Neural progenitor cell (in vitro differentiated cells): ENCODE measurements around the gene SYNM.

Source experiments
- EZH2 ChIP-seq: fragments of 200-600 bp; sonication (generic); IDR thresholded peaks from 2 replicates; pipeline ENCODE4 v1.6.1; 2017; ENCODE audit warnings: antibody characterized with exemption, mild to moderate bottlenecking, moderate library complexity
- TF ChIP-seq, protein P1 (sequence below): fragments of 200-600 bp; sonication (generic); IDR thresholded peaks from 2 replicates; pipeline ENCODE4 v1.5.1; 2017; ENCODE audit warnings: antibody characterized with exemption, mild to moderate bottlenecking

DNA sequence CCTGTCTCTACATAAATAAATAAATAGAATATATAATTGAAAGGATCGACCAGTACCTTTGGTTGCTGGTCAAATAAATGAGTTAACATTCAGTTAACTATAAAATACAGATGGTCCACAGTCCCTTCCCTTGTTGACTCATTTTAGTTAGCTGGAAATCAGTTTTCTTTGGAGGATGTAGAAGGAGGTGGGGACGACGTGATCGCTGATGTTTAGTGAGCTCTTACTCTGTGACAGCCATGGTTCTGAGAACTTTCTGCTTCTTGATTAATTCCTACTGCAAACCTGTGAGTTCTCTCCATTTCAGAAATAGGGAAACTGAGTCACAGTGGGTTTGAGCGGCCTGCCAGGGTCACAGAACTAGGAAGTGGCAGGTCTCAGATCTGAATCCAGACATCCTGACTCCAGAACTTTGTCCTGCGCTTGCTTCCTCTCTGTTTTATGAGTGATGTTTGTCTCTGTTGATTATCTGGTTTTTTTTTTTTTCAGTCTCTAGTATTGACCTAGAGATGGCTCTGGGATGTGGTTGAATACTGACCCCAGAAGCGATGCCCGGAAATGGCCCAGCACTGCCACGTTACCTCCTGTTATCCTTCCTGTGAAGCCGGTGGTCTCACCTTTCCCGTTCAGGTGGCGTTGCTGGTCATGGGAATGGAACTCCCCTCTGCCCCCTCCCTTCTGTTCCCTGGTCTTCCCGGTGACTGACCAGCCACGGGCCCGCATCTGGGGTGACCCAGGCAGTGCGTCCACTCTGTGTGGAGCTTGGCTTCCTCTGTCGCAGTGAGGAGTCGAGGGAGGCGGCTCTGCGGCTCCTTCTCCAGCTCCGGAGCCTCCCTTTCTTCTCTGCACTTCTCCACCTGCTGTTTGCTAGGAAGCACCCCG lies 18.2 kb downstream of the SYNM start:
- TF ChIP-seq, protein P1, sequence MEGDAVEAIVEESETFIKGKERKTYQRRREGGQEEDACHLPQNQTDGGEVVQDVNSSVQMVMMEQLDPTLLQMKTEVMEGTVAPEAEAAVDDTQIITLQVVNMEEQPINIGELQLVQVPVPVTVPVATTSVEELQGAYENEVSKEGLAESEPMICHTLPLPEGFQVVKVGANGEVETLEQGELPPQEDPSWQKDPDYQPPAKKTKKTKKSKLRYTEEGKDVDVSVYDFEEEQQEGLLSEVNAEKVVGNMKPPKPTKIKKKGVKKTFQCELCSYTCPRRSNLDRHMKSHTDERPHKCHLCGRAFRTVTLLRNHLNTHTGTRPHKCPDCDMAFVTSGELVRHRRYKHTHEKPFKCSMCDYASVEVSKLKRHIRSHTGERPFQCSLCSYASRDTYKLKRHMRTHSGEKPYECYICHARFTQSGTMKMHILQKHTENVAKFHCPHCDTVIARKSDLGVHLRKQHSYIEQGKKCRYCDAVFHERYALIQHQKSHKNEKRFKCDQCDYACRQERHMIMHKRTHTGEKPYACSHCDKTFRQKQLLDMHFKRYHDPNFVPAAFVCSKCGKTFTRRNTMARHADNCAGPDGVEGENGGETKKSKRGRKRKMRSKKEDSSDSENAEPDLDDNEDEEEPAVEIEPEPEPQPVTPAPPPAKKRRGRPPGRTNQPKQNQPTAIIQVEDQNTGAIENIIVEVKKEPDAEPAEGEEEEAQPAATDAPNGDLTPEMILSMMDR: no peak
- no peak for TF ChIP-seq EZH2
